ENCODE data around the gene KCNH1.
A peak's percentile ranks its signal among the peaks of the same experiment; 100 is the strongest.

- TF ChIP-seq CTCF (IDR thresholded peaks at IDR 0.05) (no peak), RAD21 (IDR thresholded peaks at IDR 0.05; ENCODE audit: low read length) (no peak), EP300 (IDR thresholded peaks at IDR 0.05; ENCODE audit: borderline replicate concordance in 1 of 2, low read depth in 1 of 2, low read length in 1 of 2) (peak in 1 of 2 experiments; percentile 36; a peak in 1 of 4 replicates), FOXM1 (IDR thresholded peaks at IDR 0.05; ENCODE audit: low read depth) (no peak), MAX (IDR thresholded peaks at IDR 0.05; ENCODE audit: low read depth) (no peak), SMC3 (IDR thresholded peaks at IDR 0.05; ENCODE audit: low read depth, low read length) (no peak), EZH2phosphoT487 (IDR thresholded peaks at IDR 0.05; ENCODE audit: borderline replicate concordance, low read depth) (no peak), RCOR1 (IDR thresholded peaks at IDR 0.05; ENCODE audit: low read length) (no peak; the same call in 1 of the 2 replicates), MXI1 (IDR thresholded peaks at IDR 0.05; ENCODE audit: low read depth, low read length) (no peak), TEAD4 (IDR thresholded peaks at IDR 0.05; ENCODE audit: borderline replicate concordance, insufficient read depth) (no peak)
These were observed 67.1 kb downstream of the KCNH1 start for GRCh38 chr1:211066781-211067384.
